CD4-positive, alpha-beta T cell treated with Interleukin-21 for 1 hour (primary cell): ENCODE measurements around the gene PAPOLG.
"Not testable (repeated sequence)": the region's sequence is repeated elsewhere in the genome, so short reads cannot be mapped to it uniquely, and the experiment has no call there.

Experiments
- DNase-seq: peaks from one replicate; pipeline ENCODE4 v3.0.0-alpha.2; 2020

The PAPOLG gene

GRCh38 chr2:60823694-60824305 lies 67.7 kb downstream of the PAPOLG start:
- no peak for DNase-seq

- DNase-seq = no peak
Measured at GRCh38 chr2:60825666-60826065, 69.6 kb downstream of the PAPOLG start.

- DNase-seq = no peak
Measured at GRCh38 chr2:60826111-60826510, 70.0 kb downstream of the PAPOLG start.

- DNase-seq = not testable (repeated sequence)
Measured at GRCh38 chr2:60826860-60827259, 70.8 kb downstream of the PAPOLG start.

- no peak for DNase-seq
Measured at GRCh38 chr2:60827369-60827768, 71.3 kb downstream of the PAPOLG start.

GRCh38 chr2:60830991-60831390 lies 74.9 kb downstream of the PAPOLG start:
- no peak for DNase-seq

- DNase-seq = no peak
Measured at GRCh38 chr2:60831921-60832320, 75.9 kb downstream of the PAPOLG start.

GRCh38 chr2:60832621-60833020 lies 76.6 kb downstream of the PAPOLG start:
- DNase-seq = no peak

GRCh38 chr2:60834270-60834717 lies 78.2 kb downstream of the PAPOLG start:
- DNase-seq = no peak

- DNase-seq = no peak
Measured at GRCh38 chr2:60836491-60836890, 80.4 kb downstream of the PAPOLG start.

GRCh38 chr2:60837123-60837522 lies 81.1 kb downstream of the PAPOLG start:
- no peak for DNase-seq

GRCh38 chr2:60838481-60838880 lies 82.4 kb downstream of the PAPOLG start:
- no peak for DNase-seq

- DNase-seq = no peak
Measured at GRCh38 chr2:60839126-60839813, 83.2 kb downstream of the PAPOLG start.

- peak; percentile 10 for DNase-seq
Measured at GRCh38 chr2:60840880-60841279, 84.8 kb downstream of the PAPOLG start.

- no peak for DNase-seq
Measured at GRCh38 chr2:60843006-60843405, 86.9 kb downstream of the PAPOLG start.

- DNase-seq = no peak
Measured at GRCh38 chr2:60844105-60844504, 88.0 kb downstream of the PAPOLG start.

- DNase-seq = no peak
Measured at GRCh38 chr2:60847854-60848253, 91.8 kb downstream of the PAPOLG start.
